Activated T-cell treated with anti-CD3 and anti-CD28 coated beads for 48 hours (primary cell): ENCODE measurements around the gene ZMIZ2.
A peak's percentile ranks its signal among the peaks of the same experiment; 100 is the strongest.
"Not testable (repeated sequence)": the region's sequence is repeated elsewhere in the genome, so short reads cannot be mapped to it uniquely, and the experiment has no call there.

Experiments used
- DNase-seq: peaks from one replicate; pipeline ENCODE4 v3.0.0-alpha.2; 2020; ENCODE audit warnings: low read depth

The ZMIZ2 gene

DNA sequence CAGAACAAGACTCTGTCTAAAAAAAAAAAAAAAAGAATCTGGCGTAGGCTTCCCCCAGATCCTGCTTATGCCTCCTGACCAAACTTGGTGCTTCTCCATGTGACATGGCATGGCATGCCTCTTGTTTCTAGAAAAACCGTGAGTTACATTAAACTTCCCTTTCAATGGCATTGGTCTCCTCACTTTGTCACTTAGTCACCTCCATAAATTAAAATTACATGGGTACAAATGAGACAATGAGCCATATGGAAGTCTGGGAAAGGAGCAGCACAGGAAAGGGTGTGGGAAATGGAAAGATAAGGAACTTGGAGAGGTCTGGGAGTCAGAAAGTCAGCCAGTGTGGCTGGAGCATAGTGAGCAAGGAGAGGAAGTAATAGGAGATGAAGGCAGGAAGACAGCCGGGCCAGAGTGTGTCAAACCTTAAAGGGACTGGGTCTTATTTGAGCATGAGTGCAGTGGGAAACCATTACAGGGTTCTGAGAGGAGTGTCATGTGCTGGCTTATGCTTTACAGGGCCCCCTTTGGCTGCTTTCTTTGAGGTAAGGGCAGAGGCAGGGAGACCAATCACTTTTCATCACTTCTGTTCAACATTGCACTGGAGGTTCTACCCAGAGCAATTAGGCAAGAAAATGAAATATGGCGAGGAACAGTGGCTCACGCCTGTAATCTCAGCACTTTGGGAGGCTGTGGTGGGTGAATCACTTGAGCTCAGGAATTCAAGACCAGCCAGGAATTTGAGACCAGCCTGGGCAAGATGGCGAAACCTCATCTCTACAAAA, 21.3 kb upstream of the ZMIZ2 start:
- DNase-seq, result no peak

- DNase-seq, result no peak
These were observed 20.7 kb upstream of the ZMIZ2 start for GRCh38 chr7:44727937-44728262.

DNA sequence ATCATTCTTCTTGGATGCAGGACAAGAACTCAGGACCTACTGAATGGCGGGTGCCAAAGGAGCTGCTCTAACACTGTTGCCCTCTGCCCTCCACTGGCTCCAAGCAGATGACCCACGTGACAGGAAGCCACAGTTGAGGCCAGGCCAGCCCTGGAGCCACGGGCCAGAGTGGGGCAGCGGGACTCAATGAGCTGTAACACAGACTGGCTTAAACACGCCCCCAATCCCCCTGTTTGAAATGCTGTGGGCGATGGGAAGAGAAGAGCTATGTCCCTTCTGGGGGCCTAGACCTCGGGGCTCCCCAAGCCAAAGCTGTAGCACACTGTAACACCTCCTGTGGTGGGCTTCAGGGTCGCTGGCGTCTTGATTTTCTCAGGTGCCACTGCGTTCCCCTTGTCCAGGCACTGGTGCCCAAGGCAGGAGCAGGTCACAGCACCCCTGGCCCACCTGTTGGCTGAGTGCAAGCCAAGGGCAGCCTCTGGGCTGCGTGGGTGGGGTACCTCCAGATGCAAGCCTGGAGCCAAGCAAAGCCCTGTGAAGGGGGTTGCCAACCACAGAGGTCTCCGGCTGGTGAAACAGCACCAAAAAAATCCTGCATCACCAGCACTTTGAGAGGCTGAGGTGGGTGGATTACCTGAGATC, 18.6 kb upstream of the ZMIZ2 start:
- DNase-seq, result no peak

DNA sequence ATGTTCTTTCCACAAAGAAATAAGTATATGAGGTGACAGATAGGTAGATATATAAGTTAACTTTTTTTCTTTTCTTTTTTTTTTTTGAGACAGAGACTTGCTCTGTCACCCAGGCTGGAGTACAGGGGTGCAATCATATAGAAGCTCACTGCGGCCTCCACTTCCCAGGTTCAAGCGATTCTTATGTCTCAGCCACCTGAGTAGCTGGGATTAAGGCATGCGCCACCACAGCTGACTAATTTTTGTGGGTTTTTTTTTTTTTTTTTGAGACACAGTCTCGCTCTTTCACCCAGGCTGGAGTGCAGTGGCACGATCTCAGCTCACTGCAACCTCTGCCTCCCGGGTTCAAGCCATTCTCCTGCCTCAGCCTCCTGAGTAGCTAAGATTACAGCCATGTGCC, 15.7 kb upstream of the ZMIZ2 start:
- not testable (repeated sequence) for DNase-seq

DNA sequence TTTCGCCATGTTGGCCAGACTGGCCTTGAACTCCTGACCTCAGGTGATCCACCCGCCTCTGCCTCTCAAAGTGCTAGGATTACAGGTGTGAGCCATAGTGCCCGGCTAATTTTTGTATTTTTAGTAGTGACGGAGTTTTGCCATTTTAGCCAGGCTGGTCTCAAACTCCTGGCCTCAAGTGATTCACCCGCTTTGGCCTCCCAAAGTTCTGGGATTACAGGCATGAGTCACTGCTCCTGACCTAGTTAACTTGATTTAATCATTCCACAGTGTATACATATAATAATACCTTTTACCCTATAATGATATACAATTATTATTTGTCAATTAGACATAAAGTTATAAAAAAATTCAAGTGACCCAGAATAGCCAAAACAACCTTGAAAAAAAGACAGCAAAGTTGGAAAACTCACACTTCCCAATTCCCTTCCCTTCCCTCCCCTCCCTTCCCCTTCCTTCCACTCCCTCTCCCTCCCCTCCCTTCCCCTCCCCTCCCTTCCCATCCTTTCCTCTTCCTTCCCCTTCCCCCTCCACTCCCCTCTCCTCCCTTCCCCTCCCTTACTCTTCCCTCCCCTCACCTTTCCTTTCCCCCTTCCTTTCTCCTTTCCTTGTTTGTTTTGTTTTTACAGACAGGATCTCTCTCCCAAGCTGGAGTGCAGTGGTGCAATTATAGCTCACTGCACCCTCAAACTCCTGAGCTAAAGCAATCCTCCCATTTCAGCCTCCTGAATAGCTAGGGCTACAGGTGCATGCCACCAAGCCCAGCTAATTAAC, 14.8 kb upstream of the ZMIZ2 start:
- no peak for DNase-seq

DNA sequence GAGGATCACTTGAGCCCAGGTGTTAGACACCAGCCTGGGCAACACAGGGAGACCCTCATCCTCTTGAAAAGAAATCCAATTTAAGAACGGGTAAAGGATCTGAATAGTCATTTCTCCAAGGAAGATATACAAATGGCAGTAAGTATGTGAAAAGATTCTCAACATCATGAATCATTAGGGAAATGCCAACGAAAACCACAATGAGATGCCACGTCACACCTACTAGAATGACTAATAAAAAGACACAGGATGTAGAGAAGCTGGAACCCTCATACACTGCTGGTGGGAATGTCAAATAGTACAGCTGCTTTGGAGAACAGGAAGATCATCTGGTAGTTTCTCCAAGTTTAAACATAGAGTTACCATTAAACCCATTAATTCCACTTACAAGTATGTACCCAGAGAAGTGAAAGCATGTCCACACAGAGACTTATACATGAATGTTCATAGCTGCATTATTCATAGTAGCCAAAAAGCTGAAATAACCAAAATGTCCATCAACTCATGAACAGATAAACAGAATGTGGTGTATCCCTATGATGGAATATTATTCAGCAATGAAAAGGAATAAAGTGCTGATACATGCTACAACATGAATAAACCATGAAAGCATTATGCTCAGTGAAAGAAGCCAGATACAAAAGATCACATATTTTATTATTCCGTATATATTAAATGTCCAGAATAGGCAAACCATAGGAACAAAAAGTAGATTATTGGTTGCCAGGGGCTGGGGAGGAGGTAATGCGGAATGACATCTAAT, 13.1 kb upstream of the ZMIZ2 start:
- DNase-seq, result no peak

DNA sequence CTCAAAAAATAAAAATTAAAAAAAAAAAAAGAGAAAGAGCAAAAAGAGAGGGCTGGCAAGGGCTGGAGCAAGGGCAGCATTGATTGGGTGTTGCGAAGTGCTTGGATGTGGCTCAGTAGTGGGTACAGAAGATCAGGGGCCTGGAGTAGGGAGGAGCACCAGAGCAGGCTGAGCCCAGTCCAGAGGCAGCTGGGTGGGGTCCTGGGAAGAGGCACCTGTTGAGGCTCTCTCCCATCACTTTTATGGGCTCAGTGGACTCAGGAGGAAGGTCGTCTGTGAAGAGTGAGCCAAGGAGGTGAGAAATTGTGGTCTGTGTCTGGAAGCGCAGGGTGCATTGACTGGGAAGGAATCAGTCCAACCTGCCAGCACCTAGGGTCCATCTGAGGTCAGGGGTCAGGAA, 11.8 kb upstream of the ZMIZ2 start:
- DNase-seq, result no peak

- no peak for DNase-seq
These were observed 10.5 kb upstream of the ZMIZ2 start for GRCh38 chr7:44738051-44738723.

DNA sequence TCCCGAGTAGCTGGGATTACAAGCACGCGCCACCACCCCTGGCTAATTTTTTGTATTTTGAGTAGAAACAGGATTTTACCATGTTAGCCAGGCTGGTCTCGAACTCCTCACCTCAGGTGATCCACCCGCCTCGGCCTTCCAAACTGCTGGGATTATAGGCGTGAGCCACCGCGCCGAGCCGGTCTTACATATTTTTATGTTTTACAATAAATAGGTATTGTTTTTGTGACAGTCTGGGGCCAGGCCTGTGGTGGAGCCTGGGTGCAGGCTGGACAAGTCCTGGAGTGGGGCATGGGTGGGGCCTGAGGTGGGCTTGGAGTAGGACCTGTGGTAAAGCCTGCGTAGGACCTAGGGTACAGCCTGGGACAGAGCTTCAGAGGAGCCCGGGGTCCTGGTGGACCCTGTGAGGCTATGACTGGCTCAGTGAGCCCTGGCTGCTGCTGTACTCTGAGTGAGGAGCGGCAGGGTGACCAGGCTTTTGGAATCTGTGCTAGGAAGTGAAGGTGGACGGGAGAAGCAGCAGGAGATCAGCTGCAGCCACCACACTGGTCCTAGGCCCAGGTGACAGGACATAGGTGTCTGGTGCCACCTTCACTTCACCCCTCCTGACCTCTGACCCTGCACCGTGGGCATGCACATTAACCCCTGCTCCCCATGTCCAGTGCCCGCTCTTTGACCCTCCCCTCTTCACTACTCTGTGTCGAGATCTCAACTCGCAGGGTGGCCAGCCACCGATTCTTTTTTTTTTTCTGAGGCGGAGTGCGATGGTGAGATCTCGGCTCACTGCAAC, 9.6 kb upstream of the ZMIZ2 start:
- no peak for DNase-seq

DNA sequence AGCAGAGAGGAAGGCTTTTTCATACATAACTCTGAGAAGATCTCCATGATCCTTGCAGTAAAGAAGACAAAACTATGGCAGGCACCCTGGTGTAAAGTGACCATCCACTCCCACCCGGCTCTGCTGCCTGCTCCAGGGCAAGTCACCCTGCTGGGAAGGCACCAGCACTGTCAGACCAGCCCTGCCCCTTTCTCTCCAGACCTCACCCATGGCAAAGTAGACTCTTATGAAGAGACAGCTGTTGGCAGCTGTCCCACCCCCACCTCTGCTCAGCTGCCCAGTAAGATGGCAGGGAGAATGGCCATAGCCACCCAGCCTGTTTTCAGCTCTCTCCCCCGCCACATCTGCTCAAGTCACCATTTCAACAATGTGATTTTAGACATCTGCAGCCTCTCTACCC, 8.6 kb upstream of the ZMIZ2 start:
- DNase-seq, result no peak

- no peak for DNase-seq
These were observed 4.9 kb upstream of the ZMIZ2 start for GRCh38 chr7:44743750-44744149.

- peak; percentile 20 for DNase-seq
These were observed 493 bp downstream of the ZMIZ2 start for GRCh38 chr7:44748948-44749731.

DNA sequence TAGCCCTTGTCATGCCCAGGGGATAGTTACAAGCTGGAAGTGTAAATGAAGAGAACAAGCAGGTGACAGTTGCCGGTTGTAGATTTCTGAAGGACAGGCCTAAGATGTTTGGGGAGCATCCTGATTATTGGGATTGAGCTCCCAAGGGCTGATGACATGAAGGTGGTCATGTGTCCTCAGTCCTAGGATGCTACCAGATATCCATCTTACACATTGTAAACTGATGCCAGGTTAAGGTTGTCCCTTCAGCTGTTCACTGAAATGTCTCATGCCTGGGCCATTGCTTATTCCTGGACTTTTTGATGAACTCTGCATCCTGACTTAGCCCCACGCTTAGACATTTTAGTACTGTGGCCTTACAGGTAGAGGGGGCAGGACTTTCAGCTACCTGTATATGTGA, 1.3 kb downstream of the ZMIZ2 start:
- no peak for DNase-seq

DNA sequence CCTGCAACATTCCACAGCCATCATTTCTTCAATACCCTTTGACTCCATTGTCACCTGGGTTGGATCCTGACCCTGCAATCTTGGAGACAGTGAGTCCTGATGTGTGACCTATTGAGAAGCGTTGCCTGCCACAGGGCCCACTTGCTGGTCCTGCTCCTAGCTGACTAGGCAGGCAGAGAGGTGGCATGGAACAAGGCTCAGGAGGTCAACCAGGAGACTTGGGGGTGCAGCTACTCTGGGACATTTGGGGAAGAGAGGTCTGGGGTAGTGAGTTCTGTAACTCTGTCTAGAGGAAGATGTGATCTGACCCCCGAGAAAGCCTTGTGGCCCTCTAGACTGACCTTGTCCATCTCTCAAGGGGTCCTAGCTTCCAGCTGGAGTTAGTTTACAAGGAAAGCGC, 1.8 kb downstream of the ZMIZ2 start:
- no peak for DNase-seq

GRCh38 chr7:44750921-44751571, 2.4 kb downstream of the ZMIZ2 start:
- DNase-seq, result peak; percentile 18

DNA sequence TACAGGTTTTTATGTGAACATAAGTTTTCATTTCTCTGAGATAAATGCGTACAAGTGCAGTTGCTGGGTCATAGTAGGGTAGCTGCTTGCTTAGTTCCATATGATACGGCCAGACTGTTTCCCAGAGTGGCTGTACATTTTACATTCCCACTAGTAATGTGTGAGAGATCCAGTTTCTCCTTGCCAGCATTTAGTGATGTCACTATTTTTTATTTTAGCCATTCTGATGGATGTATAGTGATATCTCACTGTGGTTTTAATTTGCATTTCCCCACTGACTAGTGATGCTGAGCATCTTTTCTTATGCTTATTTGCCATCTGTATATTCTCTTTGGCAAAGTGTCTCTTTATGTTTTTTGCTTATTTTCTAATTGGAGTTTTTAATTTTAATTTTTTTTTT, 4.2 kb downstream of the ZMIZ2 start:
- DNase-seq, result no peak

DNA sequence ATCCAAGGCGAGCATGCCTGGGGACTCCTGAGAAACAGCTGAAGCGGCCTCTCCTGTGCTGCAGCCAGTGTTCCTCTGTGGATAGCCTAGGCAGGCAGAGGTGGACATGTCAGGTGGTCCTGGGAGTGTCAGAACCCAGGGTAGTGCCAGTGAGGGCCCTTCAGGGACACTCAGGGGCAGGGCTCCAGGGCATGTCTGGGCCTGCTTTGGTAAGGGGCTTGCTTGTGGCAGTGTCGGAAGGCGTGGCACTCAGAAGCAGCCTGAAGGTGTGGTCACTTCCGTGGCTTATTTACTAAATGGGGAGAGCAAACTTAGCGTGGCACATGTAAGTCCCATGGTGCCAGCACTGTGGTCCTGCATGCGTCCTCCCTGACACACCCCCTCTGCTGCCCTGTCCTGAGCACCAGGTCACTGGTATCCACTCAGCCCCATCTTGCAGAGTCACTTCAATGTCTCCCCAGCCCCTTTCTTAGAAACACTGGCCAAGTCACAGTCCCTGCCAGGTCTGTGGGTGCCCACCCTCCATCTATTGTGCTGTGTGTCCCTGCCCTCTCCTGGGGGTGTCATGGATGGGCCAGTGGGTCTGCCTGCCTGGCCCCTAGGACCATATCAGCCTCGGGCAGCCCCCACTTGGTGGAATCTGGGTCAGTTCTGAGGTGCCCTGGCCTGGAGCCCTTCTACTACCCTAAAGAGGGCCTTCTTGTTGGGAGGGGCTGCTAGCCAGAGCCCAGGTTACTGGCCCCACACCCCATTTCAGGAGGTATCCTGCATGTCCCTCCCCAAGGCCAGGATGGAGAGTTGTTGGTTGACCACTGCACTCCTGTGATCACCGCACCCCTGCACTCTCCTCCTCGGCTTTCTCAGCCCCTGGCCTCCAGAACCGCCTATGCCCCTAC, 6.4 kb downstream of the ZMIZ2 start:
- DNase-seq, result no peak

GRCh38 chr7:44755698-44756627, 7.3 kb downstream of the ZMIZ2 start:
- no peak for DNase-seq
